NCI-H2196 (cell line): ENCODE measurements around the gene DCTN5.

Experiments used
- DNase-seq: peaks from one replicate; lab custom pipeline; 2025; ENCODE audit not compliant: unreplicated experiment; lab: John Stamatoyannopoulos, UW

The DCTN5 gene

GRCh38 chr16:23724785-23725131 is 83.5 kb downstream of the DCTN5 start:
- DNase-seq = no peak

GRCh38 chr16:23726710-23727109 is 85.4 kb downstream of the DCTN5 start:
- no peak for DNase-seq
